GM12891 (cell line): ENCODE data around the gene PATZ1.

ENCODE experiments used
- POLR2A ChIP-seq: IDR thresholded peaks from 2 replicates; pipeline ENCODE4 v1.6.1; 2011; ENCODE audit warnings: low read depth, low read length, control low read depth
- POLR2AphosphoS5 ChIP-seq: IDR thresholded peaks from 2 replicates; pipeline ENCODE4 v1.6.1; 2011; ENCODE audit warnings: low read depth, low read length, control low read depth

DNA sequence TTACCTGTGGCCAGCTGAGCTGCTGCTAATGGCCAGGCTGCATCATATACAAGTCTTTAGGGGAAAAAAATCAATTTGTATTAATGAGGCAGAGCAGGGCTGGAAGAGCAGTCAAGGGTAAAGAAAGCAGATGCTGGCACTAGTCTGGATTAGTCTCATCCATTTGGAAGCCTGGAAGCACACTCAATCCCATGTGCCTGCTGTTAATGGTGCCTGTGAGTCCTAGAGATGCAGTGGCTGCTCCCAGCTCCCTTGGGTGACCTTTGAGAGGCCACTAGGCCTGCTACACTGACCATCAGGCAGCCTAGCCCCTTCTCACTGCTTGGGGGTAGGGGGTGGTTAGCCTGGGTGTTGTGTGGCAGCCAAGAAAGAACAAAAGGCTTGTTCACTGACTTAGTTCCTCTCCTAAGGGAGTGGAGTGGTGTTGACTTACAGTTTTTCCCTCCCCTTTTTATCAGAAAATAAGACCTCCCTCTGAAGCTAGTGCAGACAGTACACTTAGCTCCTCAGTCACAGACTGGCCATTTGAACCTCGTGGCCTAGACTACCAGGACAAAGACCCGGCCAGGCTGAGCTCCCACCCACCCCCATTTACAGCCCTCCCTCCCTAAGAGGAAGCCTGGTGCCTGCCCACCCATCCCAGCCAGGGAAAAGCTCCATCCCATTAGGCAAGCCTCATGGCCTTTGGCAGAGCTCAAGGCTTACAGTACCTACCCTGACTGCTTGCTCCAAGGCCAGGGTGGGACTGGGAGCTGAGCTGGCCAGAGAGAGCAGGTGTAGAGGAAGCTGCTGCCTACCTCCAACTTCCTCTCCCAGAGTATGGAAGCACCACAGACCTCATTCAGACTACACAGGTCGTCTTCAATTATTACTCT is 61.6 kb downstream of the PATZ1 start:
- TF ChIP-seq POLR2A = no peak
- TF ChIP-seq POLR2AphosphoS5 = no peak
